Naive thymus-derived CD8-positive, alpha-beta T cell (primary cell): ENCODE data around the gene LCE5A. TPM values are rescaled to one million over a fixed set of nuclear protein-coding genes. Genes with fewer than 3 reads are reported as not detected.
"Not testable (repeated sequence)": the region's sequence is repeated elsewhere in the genome, so short reads cannot be mapped to it uniquely, and the experiment has no call there.

Experiments used
- ATAC-seq, 2 donors: fragments of 150-1000 bp; cut with Tn5 transposase in 1 of 2; sonication (Bioruptor Pico), chemical (Tn5 transposase) in 1 of 2; 1 replicate in 1 of 2; 2 replicates in 1 of 2; pipeline ENCODE4 v1.10.0; 2021; ENCODE audit warnings: mild to moderate bottlenecking in 2 of 2, moderate library complexity in 2 of 2
- POLR2A ChIA-PET: fragments of 350-600 bp; sonication (Branson Sonifier 250); formaldehyde crosslinking; loops from one replicate; lab custom pipeline; 2021; ENCODE audit warnings: antibody characterized with exemption; lab: Charles Lee
- DNase-seq, 10 donors: peaks; one replicate each; pipeline versions ENCODE4 v3.0.0 to v3.0.0-alpha.2; 2020 to 2022
- H3K27ac Mint-ChIP-seq, 10 donors: one replicate each; pipeline ENCODE4 v1.8.0; 2020 to 2022; ENCODE audit warnings: mild to moderate bottlenecking in 10 of 10, mixed read lengths in 10 of 10, moderate library complexity in 4 of 10, inconsistent platforms in 1 of 10
- H3K27me3 Mint-ChIP-seq, 5 donors: one replicate each; pipeline ENCODE4 v1.8.0; 2021 to 2022; ENCODE audit warnings: mixed read lengths in 5 of 5
- H3K36me3 Mint-ChIP-seq, 3 donors: one replicate each; pipeline ENCODE4 v1.8.0; 2020 to 2022; ENCODE audit warnings: mixed read lengths in 3 of 3, mild to moderate bottlenecking in 2 of 3, inconsistent platforms in 1 of 3
- H3K4me1 Mint-ChIP-seq, 4 donors: one replicate each; pipeline ENCODE4 v1.8.0; 2021 to 2022; ENCODE audit warnings: mixed read lengths in 4 of 4
- H3K4me3 Mint-ChIP-seq, 10 donors: one replicate each; pipeline ENCODE4 v1.8.0; 2020 to 2022; ENCODE audit warnings: mild to moderate bottlenecking in 10 of 10, mixed read lengths in 10 of 10, moderate library complexity in 6 of 10, inconsistent platforms in 1 of 10
- H3K9me3 Mint-ChIP-seq, 9 donors: one replicate each; pipeline ENCODE4 v1.8.0; 2020 to 2022; ENCODE audit warnings: mixed read lengths in 9 of 9, mild to moderate bottlenecking in 3 of 9, inconsistent platforms in 1 of 9, moderate library complexity in 1 of 9
- polyA plus RNA-seq, 3 donors: library from polyadenylated mRNA; unstranded; fragments of 300-500 nt; fragmentation: Illumina TruSeq; gene quantifications; one replicate each; pipeline ENCODE4 v1.2.3, GENCODE V29; 2021
- total RNA-seq, 8 experiments: library from RNA in 2 of 8; stranded (reverse) in 2 of 8; gene quantifications; one replicate each; pipeline ENCODE4 v1.2.3 and lab custom pipeline; 2021 to 2026

LCE5A gene
- total and polyA plus RNA-seq, 5 experiments from 2014 or later, result not detected

DNA sequence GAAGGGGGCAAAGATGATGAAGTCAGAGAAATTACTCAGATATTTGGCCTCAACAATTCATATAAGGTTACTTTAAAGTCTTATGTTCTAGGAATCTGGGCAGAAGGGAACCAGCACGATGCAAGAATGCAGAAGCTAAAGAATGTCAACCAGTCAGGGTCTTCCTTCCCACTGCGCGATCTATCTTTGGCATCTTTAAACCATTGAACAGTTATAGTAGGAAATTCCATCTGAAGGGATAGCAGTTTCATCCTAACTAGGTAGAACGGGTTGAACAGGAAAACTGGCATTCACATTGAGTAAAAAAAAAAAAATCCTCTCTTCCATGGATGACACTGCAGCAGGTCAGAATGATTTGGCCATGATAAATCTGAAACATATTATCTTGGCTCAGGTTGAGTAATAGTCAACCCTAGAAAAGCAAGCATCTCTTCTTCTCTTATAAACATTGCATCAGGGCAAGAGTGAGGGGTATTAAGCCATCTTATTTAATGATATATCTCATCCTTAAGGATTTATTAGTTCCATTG is 10.0 kb downstream of the LCE5A start:
- Mint-ChIP-seq H3K27ac (no peak overlapping the region), H3K36me3 (no peaks in the 10 kb centered on the region), H3K4me3 (no peak overlapping the region), H3K9me3 (peaks cover 0 to 2% (median 0%) of the 10 kb centered on the region in 9 donors), H3K27me3 (peaks cover 15 to 28% (median 23%) of the 10 kb centered on the region in 5 donors), H3K4me1 (peaks cover 0 to 2% (median 0%) of the 10 kb centered on the region in 4 donors)
- POLR2A ChIA-PET, result no interaction called here
- ATAC-seq (no peak), DNase-seq (no peak)

DNA sequence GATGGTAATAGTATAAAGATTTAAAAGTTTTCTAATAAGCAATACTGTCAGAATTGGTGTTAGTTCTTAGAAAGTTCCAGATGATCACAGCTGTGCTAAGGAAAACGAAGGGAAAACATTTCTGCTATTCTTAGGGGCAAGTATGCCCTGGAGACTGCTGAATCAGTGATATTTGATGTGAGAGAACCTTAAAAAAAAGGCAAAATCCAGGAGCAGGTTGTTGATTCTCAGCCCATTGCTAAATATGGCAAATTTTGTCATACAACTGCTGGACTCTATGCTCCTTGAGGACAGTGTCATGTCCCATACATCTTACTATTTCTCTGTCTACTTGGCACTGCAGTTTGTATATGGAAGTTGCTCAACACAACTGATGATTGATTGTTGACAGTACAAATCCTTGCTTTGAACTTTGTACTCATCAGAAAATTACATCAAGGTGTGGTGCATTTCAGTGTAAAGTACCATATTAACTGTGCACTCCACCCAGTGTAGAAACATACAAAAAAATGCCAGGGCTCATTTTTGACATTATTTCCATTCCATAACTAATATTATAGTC is 14.6 kb downstream of the LCE5A start:
- Mint-ChIP-seq H3K27me3 (peaks cover 12 to 37% (median 16%) of the 10 kb centered on the region in 5 donors), H3K9me3 (peaks cover 0 to 9% (median 4%) of the 10 kb centered on the region in 9 donors), H3K4me1 (no peaks in the 10 kb centered on the region), H3K36me3 (no peaks in the 10 kb centered on the region), H3K4me3 (no peak overlapping the region), H3K27ac (no peak overlapping the region)
- ATAC-seq (no peak), DNase-seq (no peak)
- POLR2A ChIA-PET, result no interaction called here

DNA sequence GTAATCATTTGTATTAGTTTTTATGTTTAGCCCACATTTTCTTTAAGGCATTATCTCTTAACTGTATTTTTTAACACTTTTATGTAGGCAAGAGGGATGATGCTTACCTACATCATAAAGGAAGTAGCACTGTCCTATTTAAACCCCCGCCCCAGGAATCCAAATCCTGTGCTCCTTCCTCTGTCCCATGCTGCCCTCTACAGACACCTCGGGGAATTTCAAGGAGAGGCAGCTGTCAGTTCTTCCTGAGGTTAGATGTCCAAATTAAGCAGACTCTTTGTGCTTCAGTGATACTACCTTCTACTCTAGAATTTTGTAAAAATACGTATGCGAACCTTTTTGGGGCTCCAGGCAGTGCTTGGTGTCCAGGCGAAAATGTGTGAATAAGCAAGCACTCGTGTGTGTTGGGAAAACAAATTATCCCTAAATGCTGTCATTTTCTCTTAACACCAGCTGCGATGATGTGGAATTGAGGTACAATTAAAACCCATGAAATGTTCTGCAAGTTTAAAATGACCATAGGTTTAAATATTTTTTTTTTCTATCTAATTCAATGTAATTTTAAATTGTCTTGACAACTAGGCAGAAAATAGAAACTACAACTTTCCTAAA is 22.8 kb downstream of the LCE5A start:
- Mint-ChIP-seq H3K4me1 (no peaks in the 10 kb centered on the region), H3K27ac (no peak overlapping the region), H3K9me3 (peaks cover 0 to 17% (median 3%) of the 10 kb centered on the region in 9 donors), H3K27me3 (peaks cover 27 to 58% (median 33%) of the 10 kb centered on the region in 5 donors), H3K36me3 (no peaks in the 10 kb centered on the region), H3K4me3 (no peak overlapping the region)
- DNase-seq (no peak), ATAC-seq (no peak)
- POLR2A ChIA-PET, result no interaction called here

DNA sequence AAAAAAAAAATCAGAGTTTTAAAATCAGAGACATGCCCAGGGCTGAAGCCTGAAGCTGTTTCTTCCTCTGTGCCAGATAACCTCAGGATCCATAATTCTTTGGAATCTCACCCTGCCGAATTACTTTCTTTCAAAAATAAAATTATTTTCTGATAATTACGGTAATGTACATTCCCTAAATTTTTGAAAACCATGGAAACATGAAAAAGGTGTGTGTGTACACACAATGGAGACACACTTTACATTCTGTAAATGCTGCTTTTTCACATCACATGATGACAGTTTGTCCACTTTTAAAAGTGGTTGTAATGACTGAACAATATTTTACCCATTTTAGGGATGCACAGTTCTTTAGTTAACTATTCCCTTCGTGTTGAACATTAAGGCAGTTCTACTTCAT is 25.2 kb downstream of the LCE5A start:
- Mint-ChIP-seq H3K27me3 (peaks cover 18 to 51% (median 34%) of the 10 kb centered on the region in 5 donors), H3K4me3 (no peak overlapping the region), H3K9me3 (peaks cover 0 to 11% (median 0%) of the 10 kb centered on the region in 9 donors), H3K4me1 (no peaks in the 10 kb centered on the region), H3K36me3 (no peaks in the 10 kb centered on the region), H3K27ac (no peak overlapping the region)
- POLR2A ChIA-PET, result no interaction called here
- no peak for ATAC-seq
- no peak for DNase-seq

DNA sequence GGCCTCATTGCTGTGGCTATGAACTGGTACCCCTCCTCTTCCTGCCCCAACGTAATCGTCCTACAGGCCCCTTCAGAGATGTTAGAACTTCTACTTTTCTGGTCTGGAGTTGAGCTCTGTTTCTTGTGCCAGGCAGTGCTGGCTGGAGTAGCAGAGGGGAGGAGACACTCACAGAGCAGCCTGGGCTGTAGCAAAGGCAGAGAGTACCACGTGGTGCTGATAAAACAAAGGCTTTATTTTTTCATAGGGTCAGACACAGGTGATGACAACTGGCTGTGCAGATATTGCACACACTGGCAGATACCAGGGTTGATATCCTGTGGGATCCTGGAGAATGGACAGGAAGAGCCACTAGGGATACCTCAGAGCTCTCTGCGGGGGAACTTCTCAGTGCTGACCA is 26.9 kb downstream of the LCE5A start:
- H3K27ac Mint-ChIP-seq, result no peak overlapping the region
- H3K36me3 Mint-ChIP-seq, result no peaks in the 10 kb centered on the region
- H3K9me3 Mint-ChIP-seq, result peaks cover 0 to under 1% (median 0%) of the 10 kb centered on the region in 9 donors
- H3K27me3 Mint-ChIP-seq, result peaks cover 17 to 60% (median 38%) of the 10 kb centered on the region in 5 donors
- ATAC-seq (no peak), DNase-seq (no peak)
- POLR2A ChIA-PET, result no interaction called here
- no peaks in the 10 kb centered on the region for H3K4me1 Mint-ChIP-seq
- H3K4me3 Mint-ChIP-seq, result no peak overlapping the region

DNA sequence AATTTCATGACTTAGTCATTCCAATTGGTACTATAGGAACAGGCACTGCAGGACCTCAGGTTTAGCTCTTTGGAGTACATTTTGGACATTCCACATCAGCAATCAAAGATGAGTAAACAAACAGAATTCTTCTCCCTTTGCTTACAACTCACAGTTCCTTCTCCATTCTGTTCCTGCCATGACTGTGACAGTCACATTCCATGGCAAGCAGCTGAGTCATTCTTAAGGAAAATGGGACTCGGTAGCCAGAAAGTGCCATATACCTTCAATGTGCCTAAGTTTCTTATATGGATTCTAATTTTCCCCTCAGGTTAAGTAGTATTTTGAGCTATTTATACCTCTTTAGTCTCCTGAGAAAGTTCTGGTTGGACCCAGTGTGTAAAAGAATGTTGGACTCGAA is 29.3 kb downstream of the LCE5A start:
- Mint-ChIP-seq H3K27ac (no peak overlapping the region), H3K9me3 (no peaks in the 10 kb centered on the region), H3K36me3 (no peaks in the 10 kb centered on the region), H3K4me3 (no peak overlapping the region), H3K4me1 (no peaks in the 10 kb centered on the region), H3K27me3 (peaks cover 17 to 46% (median 35%) of the 10 kb centered on the region in 5 donors)
- DNase-seq, result no peak
- POLR2A ChIA-PET, result no interaction called here
- ATAC-seq, result no peak

DNA sequence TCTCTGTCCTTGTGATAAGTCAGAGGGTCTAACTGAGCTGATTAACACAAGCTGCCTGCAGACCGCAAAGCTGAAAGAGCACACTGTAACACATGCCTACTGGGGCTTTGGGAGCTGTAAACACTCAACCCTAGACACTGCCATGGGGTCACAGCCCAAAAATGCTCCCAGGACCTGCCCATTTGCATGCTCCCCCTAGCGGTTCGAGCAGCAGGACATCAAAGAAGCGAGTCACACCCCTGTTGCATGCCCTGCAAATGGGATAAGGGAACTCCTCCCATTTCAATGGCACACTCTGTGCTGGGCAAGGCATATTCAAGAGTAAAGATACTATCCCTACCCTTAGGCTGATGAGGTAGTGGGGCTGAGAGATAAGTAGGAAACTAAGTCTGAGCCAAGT is 33.2 kb downstream of the LCE5A start:
- H3K9me3 Mint-ChIP-seq, result peaks cover 0 to 3% (median 0%) of the 10 kb centered on the region in 9 donors
- H3K36me3 Mint-ChIP-seq, result peaks cover 0 to 1% (median 0%) of the 10 kb centered on the region in 3 donors
- DNase-seq (no peak), ATAC-seq (no peak)
- peaks cover 14 to 36% (median 16%) of the 10 kb centered on the region in 5 donors for H3K27me3 Mint-ChIP-seq
- peaks cover 0 to 2% (median 0%) of the 10 kb centered on the region in 4 donors for H3K4me1 Mint-ChIP-seq
- no peak overlapping the region for H3K4me3 Mint-ChIP-seq
- POLR2A ChIA-PET, result no interaction called here
- no peak overlapping the region for H3K27ac Mint-ChIP-seq

DNA sequence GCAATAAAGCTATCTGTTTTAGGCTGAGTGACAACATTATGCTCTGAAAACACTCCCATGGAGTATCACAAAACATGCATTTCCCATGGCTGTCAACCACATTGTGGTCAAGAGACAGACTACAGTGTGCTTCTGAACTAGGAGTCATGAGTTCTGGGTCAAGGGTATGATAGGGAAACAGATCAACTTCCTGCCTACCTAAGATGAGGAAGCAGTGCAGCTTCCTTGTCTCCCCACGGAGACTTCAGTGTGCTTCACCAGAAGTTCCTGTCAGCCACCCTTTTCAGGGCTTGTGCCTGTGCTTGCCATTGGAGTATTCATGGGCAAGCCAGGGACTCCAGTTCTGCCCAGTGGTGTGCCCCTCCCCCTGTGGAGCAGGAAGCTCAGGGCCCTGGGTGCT is 36.1 kb downstream of the LCE5A start:
- ATAC-seq (no peak), DNase-seq (no peak)
- Mint-ChIP-seq H3K4me1 (peaks cover 0 to 2% (median 0%) of the 10 kb centered on the region in 4 donors), H3K27me3 (peaks cover 5 to 26% (median 12%) of the 10 kb centered on the region in 5 donors), H3K36me3 (peaks cover 0 to 1% (median 0%) of the 10 kb centered on the region in 3 donors), H3K4me3 (no peak overlapping the region), H3K27ac (no peak overlapping the region), H3K9me3 (peaks cover 0 to 4% (median 0%) of the 10 kb centered on the region in 9 donors)
- POLR2A ChIA-PET, result no interaction called here

DNA sequence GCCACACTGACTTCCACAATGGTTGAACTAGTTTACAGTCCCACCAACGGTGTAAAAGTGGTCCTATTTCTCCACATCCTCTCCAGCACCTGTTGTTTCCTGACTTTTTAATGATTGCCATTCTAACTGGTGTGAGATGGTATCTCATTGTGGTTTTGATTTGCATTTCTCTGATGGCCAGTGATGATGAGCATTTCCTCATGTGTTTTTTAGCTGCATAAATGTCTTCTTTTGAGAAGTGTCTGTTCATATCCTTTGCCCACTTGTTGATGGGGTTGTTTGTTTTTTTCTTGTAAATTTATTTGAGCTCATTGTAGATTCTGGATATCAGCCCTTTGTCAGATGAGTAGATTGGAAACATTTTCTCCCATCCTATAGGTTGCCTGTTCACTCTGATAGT is 37.8 kb downstream of the LCE5A start:
- H3K27ac Mint-ChIP-seq, H3K4me3 Mint-ChIP-seq, H3K36me3 Mint-ChIP-seq, POLR2A ChIA-PET, H3K4me1 Mint-ChIP-seq, DNase-seq, H3K9me3 Mint-ChIP-seq, ATAC-seq: not testable (repeated sequence)
- peaks cover 3 to 28% (median 8%) of the 10 kb centered on the region in 5 donors for H3K27me3 Mint-ChIP-seq

Other genes starting within 250 kb of the LCE5A start
- gene FLG, start 185.6 kb upstream of the LCE5A start, total RNA-seq, result under 1 TPM in 1 of 2 experiments, not detected in 1; 0.16 TPM
- not detected for gene FLG, start 185.6 kb upstream of the LCE5A start, polyA plus RNA-seq
- gene FLG2, start 150.8 kb upstream of the LCE5A start, total RNA-seq, result under 1 TPM in 1 of 2 experiments, not detected in 1; 0.10 TPM
- gene FLG2, start 150.8 kb upstream of the LCE5A start, polyA plus RNA-seq, result under 1 TPM in 1 of 3 donors, not detected in 2; 0.01 TPM
- gene CRNN, start 96.5 kb upstream of the LCE5A start, total RNA-seq, result not detected
- gene CRNN, start 96.5 kb upstream of the LCE5A start, polyA plus RNA-seq, result not detected
- not detected for gene CRCT1, start 3.7 kb downstream of the LCE5A start, total RNA-seq
- not detected for gene CRCT1, start 3.7 kb downstream of the LCE5A start, polyA plus RNA-seq
- gene LCE3E, start 56.0 kb downstream of the LCE5A start, total RNA-seq, result not detected
- not detected for gene LCE3E, start 56.0 kb downstream of the LCE5A start, polyA plus RNA-seq
- not detected for gene LCE3D, start 69.7 kb downstream of the LCE5A start, total RNA-seq
- not detected for gene LCE3D, start 69.7 kb downstream of the LCE5A start, polyA plus RNA-seq
- not detected for gene LCE3C, start 89.4 kb downstream of the LCE5A start, total RNA-seq
- not detected for gene LCE3C, start 89.4 kb downstream of the LCE5A start, polyA plus RNA-seq
- not detected for gene LCE3B, start 103.0 kb downstream of the LCE5A start, total RNA-seq
- gene LCE3B, start 103.0 kb downstream of the LCE5A start, polyA plus RNA-seq, result not detected
- not detected for gene LCE3A, start 112.3 kb downstream of the LCE5A start, total RNA-seq
- gene LCE3A, start 112.3 kb downstream of the LCE5A start, polyA plus RNA-seq, result not detected
- not detected for gene LCE2D, start 152.6 kb downstream of the LCE5A start, total RNA-seq
- gene LCE2D, start 152.6 kb downstream of the LCE5A start, polyA plus RNA-seq, result not detected
- not detected for gene LCE2C, start 164.5 kb downstream of the LCE5A start, total RNA-seq
- not detected for gene LCE2C, start 164.5 kb downstream of the LCE5A start, polyA plus RNA-seq
- gene LCE2B, start 175.3 kb downstream of the LCE5A start, total RNA-seq, result not detected
- gene LCE2B, start 175.3 kb downstream of the LCE5A start, polyA plus RNA-seq, result not detected
- not detected for gene LCE2A, start 187.5 kb downstream of the LCE5A start, total RNA-seq
- gene LCE2A, start 187.5 kb downstream of the LCE5A start, polyA plus RNA-seq, result not detected
- not detected for gene LCE4A, start 197.4 kb downstream of the LCE5A start, total RNA-seq
- not detected for gene LCE4A, start 197.4 kb downstream of the LCE5A start, polyA plus RNA-seq
- not detected for gene KPRP, start 247.2 kb downstream of the LCE5A start, total RNA-seq
- gene KPRP, start 247.2 kb downstream of the LCE5A start, polyA plus RNA-seq, result not detected